Common myeloid progenitor, CD34-positive (primary cell): ENCODE measurements around the gene PRKCE.
A peak's percentile ranks its signal among the peaks of the same experiment; 100 is the strongest.

Source experiments
- CTCF ChIA-PET: fragments of 350-600 bp; sonication (Branson Sonifier 250); formaldehyde crosslinking; loops from one replicate; lab custom pipeline; 2021; ENCODE audit warnings: antibody characterized with exemption; lab: Charles Lee
- POLR2A ChIA-PET: fragments of 350-600 bp; sonication (Branson Sonifier 250); formaldehyde crosslinking; loops from one replicate; lab custom pipeline; 2021; ENCODE audit warnings: antibody characterized with exemption; lab: Charles Lee
- DNase-seq, 3 donors: peaks; one replicate each; pipeline versions ENCODE4 v3.0.0 to v3.0.0-alpha.2; 2013
- H3K27ac ChIP-seq, 2 experiments: 1 replicate in 1 of 2; 2 replicates in 1 of 2; pipeline ENCODE4 v1.7.0; 2013; ENCODE audit warnings: inconsistent platforms in 2 of 2, low read length in 2 of 2, mild to moderate bottlenecking in 2 of 2, low read depth in 1 of 2, moderate library complexity in 1 of 2; ENCODE audit not compliant: severe bottlenecking in 2 of 2, insufficient read depth in 1 of 2, poor library complexity in 1 of 2
- H3K27me3 ChIP-seq, 5 experiments: replicated peaks in 2 of 5; 1 replicate in 3 of 5; 2 replicates in 2 of 5; pipeline versions ENCODE4 v1.6.1 to v1.7.0; 2013; ENCODE audit warnings: low read length in 4 of 5, mild to moderate bottlenecking in 2 of 5, moderate library complexity in 2 of 5, inconsistent platforms in 1 of 5; ENCODE audit not compliant: insufficient read depth in 5 of 5, control insufficient read depth in 4 of 5
- H3K36me3 ChIP-seq, 4 experiments: 1 replicate in 2 of 4; 2 replicates in 2 of 4; pipeline versions ENCODE4 v1.6.1 to v1.7.0; 2013; ENCODE audit warnings: low read length in 3 of 4, control low read depth in 1 of 4, mild to moderate bottlenecking in 1 of 4; ENCODE audit not compliant: control insufficient read depth in 4 of 4, insufficient read depth in 4 of 4
- H3K4me1 ChIP-seq, 4 experiments: 1 replicate in 3 of 4; 2 replicates in 1 of 4; pipeline versions ENCODE4 v1.6.1 to v1.7.1; 2013; ENCODE audit warnings: low read length in 3 of 4, mild to moderate bottlenecking in 3 of 4, control low read depth in 1 of 4, inconsistent platforms in 1 of 4, moderate library complexity in 1 of 4; ENCODE audit not compliant: control insufficient read depth in 4 of 4, insufficient read depth in 4 of 4; ENCODE audit errors: control extremely low read depth in 1 of 4
- H3K4me3 ChIP-seq, 7 experiments: 1 replicate in 4 of 7; 2 replicates in 3 of 7; pipeline versions ENCODE4 v1.5.1 to v1.7.0; 2013; ENCODE audit warnings: mild to moderate bottlenecking in 7 of 7, low read length in 6 of 7, moderate library complexity in 6 of 7, inconsistent platforms in 2 of 7, low read depth in 2 of 7, control low read depth in 1 of 7; ENCODE audit not compliant: insufficient read depth in 4 of 7, control insufficient read depth in 1 of 7; ENCODE audit errors: extremely low read depth in 1 of 7
- H3K9me3 ChIP-seq, 5 experiments: 1 replicate in 4 of 5; 2 replicates in 1 of 5; pipeline versions ENCODE4 v1.6.1 to v1.7.1; 2013; ENCODE audit warnings: low read length in 4 of 5, mild to moderate bottlenecking in 2 of 5, inconsistent platforms in 1 of 5, low read depth in 1 of 5, moderate library complexity in 1 of 5; ENCODE audit not compliant: control insufficient read depth in 4 of 5, insufficient read depth in 2 of 5; ENCODE audit errors: control extremely low read depth in 1 of 5
- WGBS: methylation state at CpG from one replicate; pipeline ENCODE4 v1.1.5; 2013; ENCODE audit not compliant: insufficient coverage; 5-methylcytosine and 5-hydroxymethylcytosine counted together

PRKCE gene

DNA sequence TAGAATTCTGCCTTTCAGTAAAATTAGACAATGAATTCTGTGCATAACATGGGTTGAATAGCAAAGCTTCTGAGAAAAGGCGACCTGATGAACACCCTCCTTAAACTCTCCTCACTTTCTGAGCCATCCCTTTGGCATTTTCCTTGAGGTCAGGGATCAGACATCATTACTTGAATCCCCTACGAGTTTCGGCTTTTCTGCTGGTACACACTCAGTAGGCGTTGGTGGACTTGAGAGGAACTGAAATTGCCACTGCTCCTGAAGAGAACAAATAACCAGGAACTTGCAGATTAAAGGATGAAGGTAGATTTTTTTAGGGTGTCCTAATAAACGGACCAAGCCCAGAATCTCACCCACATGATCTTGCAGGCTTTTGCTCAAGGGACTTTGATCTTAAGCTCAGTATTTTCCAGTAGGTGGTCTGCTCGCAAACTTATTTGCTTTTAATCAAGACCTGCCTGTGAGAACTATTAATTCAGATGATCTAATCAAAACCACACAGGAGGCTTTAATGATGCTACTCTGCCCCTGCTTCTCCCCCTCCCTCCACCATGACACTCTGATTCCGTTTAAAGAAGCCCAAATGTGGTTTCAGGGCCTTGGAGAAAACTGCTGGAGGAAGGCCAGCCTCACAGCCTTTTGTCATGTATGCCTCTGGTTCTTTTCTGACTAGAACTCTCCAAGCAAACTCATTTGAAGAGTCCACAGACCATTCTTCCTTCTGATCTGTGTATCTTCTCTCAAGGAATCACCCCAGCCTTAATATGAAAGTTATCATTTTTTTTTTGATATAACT, 124.9 kb downstream of the PRKCE start:
- WGBS = 71% methylated on average over 5 of the region's 7 CpGs
- no peaks in the 10 kb centered on the region for H3K27me3 ChIP-seq
- ChIA-PET POLR2A (no interaction called here), CTCF (interaction anchor here (1.1 to 8.7 kb wide), 4 partner anchors 15 to 193 kb away, joined by 3 to 91 read pairs (median 28); no protein-coding TSS in a partner anchor)
- H3K36me3 ChIP-seq = no peaks in the 10 kb centered on the region
- H3K4me1 ChIP-seq = peaks cover 0 to 23% (median 14%) of the 10 kb centered on the region in 4 experiments
- H3K4me3 ChIP-seq = no peak overlapping the region
- DNase-seq = peak in 1 of 3 donors; percentile 41
- H3K9me3 ChIP-seq = no peaks in the 10 kb centered on the region
- H3K27ac ChIP-seq = no peak overlapping the region

DNA sequence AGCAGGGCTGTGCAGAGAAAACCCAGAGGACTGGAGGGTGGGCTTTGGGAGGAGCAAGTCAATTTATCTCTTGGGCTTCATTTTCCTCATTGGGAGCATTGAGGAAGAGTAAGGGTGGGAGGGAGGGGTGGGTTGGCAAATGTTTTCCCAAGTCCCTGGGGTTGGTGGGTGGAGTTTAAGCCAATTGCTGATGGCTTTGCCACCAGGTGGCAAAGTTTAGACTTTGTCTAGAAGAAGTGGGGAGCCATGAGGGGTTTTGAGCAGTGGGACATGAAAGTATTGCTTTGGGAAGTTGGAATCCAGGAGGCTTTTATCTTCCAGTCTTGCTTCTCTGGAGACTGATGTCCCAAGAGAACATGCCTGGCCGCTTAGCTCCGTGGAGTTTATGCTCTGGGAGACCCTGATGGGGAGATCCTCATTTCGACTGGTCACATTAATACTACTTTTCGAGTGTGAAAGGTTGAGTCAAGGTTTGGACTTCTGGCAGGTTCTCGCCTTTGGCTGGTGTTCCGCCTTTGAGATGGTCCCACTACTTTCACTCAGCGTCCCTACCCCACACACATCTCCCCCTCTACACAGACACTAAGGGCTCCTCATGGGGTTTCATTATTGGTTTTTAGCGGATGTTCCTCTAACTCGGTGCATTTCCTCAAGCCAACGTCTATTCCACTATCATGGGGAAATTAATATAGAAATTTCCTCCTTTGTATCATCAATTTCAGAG, 126.7 kb downstream of the PRKCE start:
- Histone ChIP-seq H3K4me3 (peak overlapping the region in 4 of 7 experiments; percentile 37 to 73 (median 45)), H3K27ac (no peak overlapping the region), H3K36me3 (no peaks in the 10 kb centered on the region), H3K9me3 (no peaks in the 10 kb centered on the region), H3K4me1 (peaks cover 0 to 19% (median 11%) of the 10 kb centered on the region in 4 experiments), H3K27me3 (no peaks in the 10 kb centered on the region)
- 100% methylated on average over 5 of the region's 10 CpGs for WGBS
- ChIA-PET CTCF (interaction anchor here (0.8 to 8.7 kb wide), 29 partner anchors 10 to 165 kb away, joined by 3 to 91 read pairs (median 4); no protein-coding TSS in a partner anchor), POLR2A (interaction anchor here (1.0 kb wide), 1 partner anchor 132 kb away, joined by 3 read pairs; no protein-coding TSS in a partner anchor)
- DNase-seq = peak in 2 of 3 donors; percentile 23 to 29

DNA sequence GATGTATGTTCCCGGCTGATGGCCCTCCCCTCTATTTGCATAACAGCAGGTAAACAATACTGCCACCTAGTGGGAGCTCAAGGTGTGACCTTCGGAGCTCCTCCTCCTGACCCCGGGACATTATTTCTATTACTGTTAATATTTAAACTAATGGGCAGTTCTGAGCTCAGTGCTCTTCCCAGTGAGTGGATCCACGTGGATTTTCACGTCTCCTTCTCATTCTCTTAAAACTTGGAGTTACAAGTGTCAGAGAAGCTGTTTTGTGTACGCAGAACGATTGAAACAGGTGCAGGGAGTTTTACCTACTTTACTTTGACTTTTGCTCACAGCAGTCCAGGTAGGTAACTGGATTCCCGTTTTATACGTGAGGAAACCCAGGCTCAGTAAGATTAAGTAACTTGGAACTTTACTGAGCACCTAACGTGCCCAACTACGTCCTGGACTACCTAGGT, 127.3 kb downstream of the PRKCE start:
- Histone ChIP-seq H3K4me3 (peak overlapping the region in 4 of 7 experiments; percentile 37 to 73 (median 45)), H3K9me3 (no peaks in the 10 kb centered on the region), H3K36me3 (no peaks in the 10 kb centered on the region), H3K27me3 (no peaks in the 10 kb centered on the region), H3K27ac (no peak overlapping the region), H3K4me1 (peaks cover 0 to 19% (median 11%) of the 10 kb centered on the region in 4 experiments)
- WGBS = 91% methylated on average over 7 of the region's 11 CpGs
- ChIA-PET CTCF (interaction anchor here (0.7 to 8.7 kb wide), 33 partner anchors 9 to 183 kb away, joined by 3 to 91 read pairs (median 4); no protein-coding TSS in a partner anchor), POLR2A (interaction anchor here (1.0 kb wide), 1 partner anchor 133 kb away, joined by 3 read pairs; no protein-coding TSS in a partner anchor)
- DNase-seq = peak; percentile 81 to 86 (median 82)

DNA sequence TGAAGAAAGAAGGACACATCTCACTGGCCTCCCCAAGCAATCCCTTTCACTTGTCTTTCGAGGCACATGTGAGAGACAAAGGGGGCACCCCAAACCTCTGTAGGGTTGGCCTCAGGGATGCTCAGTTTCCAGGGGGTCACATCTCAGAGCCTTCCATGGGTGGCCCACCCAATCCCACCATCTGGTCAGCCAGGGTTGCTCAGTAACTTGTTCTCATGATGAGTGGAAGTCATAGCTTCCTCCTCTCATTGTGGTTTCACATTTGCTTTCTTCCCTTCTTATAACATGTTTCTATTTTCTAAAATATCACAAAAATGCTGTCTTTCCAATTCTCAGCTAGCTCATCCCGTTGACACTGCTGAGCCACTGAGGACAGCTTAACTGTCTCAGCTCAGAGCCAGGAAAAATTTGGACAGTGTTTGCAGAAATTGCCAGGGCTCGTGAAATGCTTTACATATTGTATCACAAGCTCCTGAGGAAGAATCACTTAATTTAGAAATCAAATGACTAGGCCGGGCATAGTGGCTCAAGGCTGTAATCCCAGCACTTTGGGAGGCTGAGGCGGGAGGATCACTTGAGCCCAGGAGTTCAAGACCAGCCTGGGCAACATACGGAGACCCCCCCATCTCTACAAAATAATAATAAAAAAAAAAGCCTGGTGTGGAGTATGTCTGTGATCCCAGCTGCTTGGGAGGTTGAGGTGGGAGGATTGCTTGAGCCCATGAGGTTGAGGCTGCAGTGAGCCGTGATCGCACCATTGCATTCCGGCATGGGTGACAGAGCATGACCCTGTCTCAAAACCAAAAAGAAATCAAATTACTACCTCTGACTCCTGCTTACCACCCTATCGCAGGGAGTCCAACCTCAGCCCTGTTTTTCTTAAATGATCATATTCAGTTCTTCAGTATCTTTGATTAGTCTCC, 129.3 kb downstream of the PRKCE start:
- 69% methylated on average over 4 of the region's 10 CpGs for WGBS
- Histone ChIP-seq H3K36me3 (no peaks in the 10 kb centered on the region), H3K4me1 (peaks cover 0 to 19% (median 14%) of the 10 kb centered on the region in 4 experiments), H3K9me3 (no peaks in the 10 kb centered on the region), H3K4me3 (no peak overlapping the region), H3K27ac (no peak overlapping the region), H3K27me3 (no peaks in the 10 kb centered on the region)
- ChIA-PET CTCF (interaction anchor here (0.8 to 8.7 kb wide), 15 partner anchors 7 to 163 kb away, joined by 3 to 91 read pairs (median 4); no protein-coding TSS in a partner anchor), POLR2A (interaction anchor here (0.6 kb wide), 2 partner anchors 117 to 131 kb away, joined by 3 read pairs; no protein-coding TSS in a partner anchor)
- no peak for DNase-seq

DNA sequence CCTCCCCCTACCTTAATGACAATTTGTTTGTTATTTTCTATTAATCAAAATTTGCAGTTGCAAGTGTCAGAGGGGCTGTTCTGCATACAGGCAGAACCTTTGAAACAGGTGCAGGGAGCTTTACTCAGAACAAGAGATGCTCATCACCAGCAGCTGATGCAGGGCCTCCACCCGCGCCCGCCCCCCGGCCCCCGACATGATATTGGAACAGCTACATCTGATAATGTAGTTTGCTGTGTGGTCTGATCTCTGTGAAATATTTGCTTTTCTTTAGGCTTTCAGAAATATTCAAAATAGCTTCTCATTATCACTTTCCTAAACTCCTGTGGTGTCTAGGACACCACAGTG, 130.0 kb downstream of the PRKCE start:
- WGBS = no CpG with 5 or more reads among the region's 5 CpGs
- Histone ChIP-seq H3K4me3 (no peak overlapping the region), H3K27me3 (no peaks in the 10 kb centered on the region), H3K4me1 (peaks cover 0 to 22% (median 19%) of the 10 kb centered on the region in 4 experiments), H3K36me3 (no peaks in the 10 kb centered on the region), H3K27ac (no peak overlapping the region), H3K9me3 (no peaks in the 10 kb centered on the region)
- ChIA-PET POLR2A (no interaction called here), CTCF (interaction anchor here (0.6 to 8.7 kb wide), 8 partner anchors 12 to 152 kb away, joined by 3 to 91 read pairs (median 4); no protein-coding TSS in a partner anchor)
- DNase-seq = no peak

DNA sequence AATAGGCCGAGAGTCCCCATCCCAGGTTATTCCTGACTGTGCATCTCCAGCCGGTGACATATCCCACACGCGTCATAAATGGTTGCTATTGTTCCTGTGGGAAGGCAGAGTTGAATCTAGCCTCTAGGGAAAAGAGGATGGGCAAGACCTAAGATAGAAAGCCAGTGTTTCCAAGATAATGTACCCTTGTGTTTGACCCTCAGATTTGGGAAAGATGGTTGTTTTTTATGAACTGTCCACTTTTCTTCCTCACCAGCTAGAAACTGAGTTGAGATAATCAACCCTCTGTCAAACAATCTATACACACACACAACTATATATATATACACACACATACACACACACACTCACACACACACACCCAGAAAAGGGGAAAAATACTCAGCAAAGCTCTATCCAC, 131.0 kb downstream of the PRKCE start:
- WGBS = 95% methylated on average over 3 of the region's 4 CpGs
- Histone ChIP-seq H3K4me3 (no peak overlapping the region), H3K36me3 (no peaks in the 10 kb centered on the region), H3K9me3 (no peaks in the 10 kb centered on the region), H3K27me3 (no peaks in the 10 kb centered on the region), H3K4me1 (peaks cover 0 to 31% (median 20%) of the 10 kb centered on the region in 4 experiments), H3K27ac (no peak overlapping the region)
- POLR2A ChIA-PET = no interaction called here
- CTCF ChIA-PET = interaction anchor here (1.1 to 8.7 kb wide), 4 partner anchors 12 to 151 kb away, joined by 3 to 91 read pairs (median 28); no protein-coding TSS in a partner anchor
- no peak for DNase-seq
